ENCODE data around the gene MAN2C1. TPM values are rescaled to one million over a fixed set of nuclear protein-coding genes. Genes with fewer than 3 reads are reported as not detected.
"Not testable (repeated sequence)": the region's sequence is repeated elsewhere in the genome, so short reads cannot be mapped to it uniquely, and the experiment has no call there.

Gene MAN2C1
- total and polyA plus RNA-seq, 2 donors (not counting 1 experiment from before 2014, with no cell fraction given), result 186 to 229 TPM

- H3K9me3 Mint-ChIP-seq (ENCODE audit: insufficient read depth), result no peaks in the 10 kb centered on the region
- peak overlapping the region; percentile 92 for H3K9ac ChIP-seq (ENCODE audit: low read length)
- H3K27ac Mint-ChIP-seq, result peak overlapping the region; percentile 90
- intact Hi-C loops (cut with micrococcal nuclease), result no loop called here
- peak overlapping the region; percentile 34 to 93 (median 83) for H3K4me3 ChIP-seq (ENCODE audit: control extremely low read depth in 1 of 5, extremely low read depth in 1 of 5, insufficient read depth in 1 of 5, low read depth in 2 of 5, low read length in 4 of 5)
- peaks cover 0 to 8% of the 10 kb centered on the region in 2 experiments for H3K36me3 ChIP-seq (replicated peaks in 1 of 2; ENCODE audit: control extremely low read depth in 1 of 2, control insufficient read depth in 1 of 2, extremely low read depth in 1 of 2, insufficient read depth in 2 of 2, low read length in 1 of 2)
- H3K4me1 Mint-ChIP-seq, result peaks cover 18% of the 10 kb centered on the region
- TF ChIP-seq CTCF (IDR thresholded peaks at IDR 0.05) (no peak), EZH2 (IDR thresholded peaks at IDR 0.05; ENCODE audit: borderline replicate concordance, insufficient read depth, low read depth, low read length, poor library complexity, severe bottlenecking) (no peak)
- H2AFZ ChIP-seq (ENCODE audit: insufficient read depth, low read depth, low read length, poor library complexity, severe bottlenecking), result peak overlapping the region; percentile 93
- CTCF ChIA-PET, result interaction anchor here (1.0 to 2.7 kb wide), 3 partner anchors 33 to 292 kb away, joined by 3 to 13 read pairs (median 4); partner anchors contain the start of gene MAN2C1
- no peaks in the 10 kb centered on the region for H3K79me2 ChIP-seq (ENCODE audit: control insufficient read depth, insufficient read depth, low read length)
- DNase-seq (no peak), ATAC-seq (ENCODE audit: low read depth) (no peak)
- H3K4me2 ChIP-seq (replicated peaks; ENCODE audit: low read depth, low read length, poor library complexity, severe bottlenecking), result peak overlapping the region; percentile 95
- peak overlapping the region; percentile 96 for H3K4me3 Mint-ChIP-seq
- H3K4me1 ChIP-seq (ENCODE audit: control insufficient read depth in 2 of 2, insufficient read depth in 2 of 2, low read length in 2 of 2), result peaks cover 9 to 16% of the 10 kb centered on the region in 2 donors
- no peak overlapping the region for H3K27ac ChIP-seq (ENCODE audit: low read length in 2 of 2)
- POLR2A ChIA-PET, result interaction anchor here (0.6 to 1.9 kb wide), 3 partner anchors 12 to 664 kb away, joined by 4 to 12 read pairs (median 4); partner anchors contain the start of gene NEIL1
- WGBS (ENCODE audit: insufficient coverage), result 0% methylated on average over 1 of the region's 3 CpGs
- H3K9me3 ChIP-seq (ENCODE audit: control extremely low read depth in 1 of 3, control insufficient read depth in 2 of 3, insufficient read depth in 1 of 3, low read length in 2 of 3), result no peaks in the 10 kb centered on the region
- H3K27me3 Mint-ChIP-seq, result peaks cover 4% of the 10 kb centered on the region
- H3K27me3 ChIP-seq (replicated peaks in 1 of 4; ENCODE audit: control extremely low read depth in 1 of 4, control insufficient read depth in 3 of 4, insufficient read depth in 4 of 4, low read length in 3 of 4), result no peaks in the 10 kb centered on the region
- H4K20me1 ChIP-seq (ENCODE audit: control insufficient read depth, insufficient read depth, low read length, poor library complexity, severe bottlenecking), result no peaks in the 10 kb centered on the region
Observed at GRCh38 chr15:75335313-75335704, 33.1 kb downstream of the MAN2C1 start.

- intact Hi-C loops (cut with micrococcal nuclease); ATAC-seq (ENCODE audit: low read depth); H3K4me3 ChIP-seq (ENCODE audit: control extremely low read depth in 1 of 5, extremely low read depth in 1 of 5, insufficient read depth in 1 of 5, low read depth in 2 of 5, low read length in 4 of 5); H3K36me3 ChIP-seq (replicated peaks in 1 of 2; ENCODE audit: control extremely low read depth in 1 of 2, control insufficient read depth in 1 of 2, extremely low read depth in 1 of 2, insufficient read depth in 2 of 2, low read length in 1 of 2); H2AFZ ChIP-seq (ENCODE audit: insufficient read depth, low read depth, low read length, poor library complexity, severe bottlenecking); H3K27ac Mint-ChIP-seq; H3K4me2 ChIP-seq (replicated peaks; ENCODE audit: low read depth, low read length, poor library complexity, severe bottlenecking); H4K20me1 ChIP-seq (ENCODE audit: control insufficient read depth, insufficient read depth, low read length, poor library complexity, severe bottlenecking); H3K79me2 ChIP-seq (ENCODE audit: control insufficient read depth, insufficient read depth, low read length); H3K27ac ChIP-seq (ENCODE audit: low read length in 2 of 2); H3K9ac ChIP-seq (ENCODE audit: low read length); H3K27me3 ChIP-seq (replicated peaks in 1 of 4; ENCODE audit: control extremely low read depth in 1 of 4, control insufficient read depth in 3 of 4, insufficient read depth in 4 of 4, low read length in 3 of 4); H3K9me3 ChIP-seq (ENCODE audit: control extremely low read depth in 1 of 3, control insufficient read depth in 2 of 3, insufficient read depth in 1 of 3, low read length in 2 of 3); DNase-seq; H3K9me3 Mint-ChIP-seq (ENCODE audit: insufficient read depth); H3K4me3 Mint-ChIP-seq; H3K27me3 Mint-ChIP-seq: not testable (repeated sequence)
- H3K4me1 ChIP-seq (ENCODE audit: control insufficient read depth in 2 of 2, insufficient read depth in 2 of 2, low read length in 2 of 2), result peaks cover 9 to 16% of the 10 kb centered on the region in 2 donors
- peaks cover 18% of the 10 kb centered on the region for H3K4me1 Mint-ChIP-seq
- POLR2A ChIA-PET, result interaction anchor here (0.6 kb wide), 1 partner anchor 118 kb away, joined by 8 read pairs; the partner anchor contains the start of gene SIN3A
- 59% methylated on average over 10 of the region's 15 CpGs for WGBS (ENCODE audit: insufficient coverage)
- CTCF ChIA-PET, result interaction anchor here (0.6 to 2.7 kb wide), 2 partner anchors 34 to 42 kb away, joined by 4 to 13 read pairs; partner anchors contain the start of gene MAN2C1
Observed at GRCh38 chr15:75333654-75334419, 34.6 kb downstream of the MAN2C1 start.

- H3K4me1 Mint-ChIP-seq, result peaks cover 17% of the 10 kb centered on the region
- H3K36me3 ChIP-seq (replicated peaks in 1 of 2; ENCODE audit: control extremely low read depth in 1 of 2, control insufficient read depth in 1 of 2, extremely low read depth in 1 of 2, insufficient read depth in 2 of 2, low read length in 1 of 2), result not testable (repeated sequence)
Observed at GRCh38 chr15:75332093-75332492, 36.3 kb downstream of the MAN2C1 start.

More at GRCh38 chr15:75332093-75332492, 36.3 kb downstream of the MAN2C1 start:
- H3K27me3 ChIP-seq (replicated peaks in 1 of 4; ENCODE audit: control extremely low read depth in 1 of 4, control insufficient read depth in 3 of 4, insufficient read depth in 4 of 4, low read length in 3 of 4); H3K9ac ChIP-seq (ENCODE audit: low read length); intact Hi-C loops (cut with micrococcal nuclease); ATAC-seq (ENCODE audit: low read depth); H3K27ac Mint-ChIP-seq; DNase-seq; H3K4me2 ChIP-seq (replicated peaks; ENCODE audit: low read depth, low read length, poor library complexity, severe bottlenecking); H2AFZ ChIP-seq (ENCODE audit: insufficient read depth, low read depth, low read length, poor library complexity, severe bottlenecking); H3K9me3 Mint-ChIP-seq (ENCODE audit: insufficient read depth); H3K27ac ChIP-seq (ENCODE audit: low read length in 2 of 2); H3K4me3 ChIP-seq (ENCODE audit: control extremely low read depth in 1 of 5, extremely low read depth in 1 of 5, insufficient read depth in 1 of 5, low read depth in 2 of 5, low read length in 4 of 5); POLR2A ChIA-PET; H3K9me3 ChIP-seq (ENCODE audit: control extremely low read depth in 1 of 3, control insufficient read depth in 2 of 3, insufficient read depth in 1 of 3, low read length in 2 of 3); H4K20me1 ChIP-seq (ENCODE audit: control insufficient read depth, insufficient read depth, low read length, poor library complexity, severe bottlenecking); CTCF ChIA-PET; H3K79me2 ChIP-seq (ENCODE audit: control insufficient read depth, insufficient read depth, low read length); H3K27me3 Mint-ChIP-seq; H3K4me3 Mint-ChIP-seq: not testable (repeated sequence)
- peaks cover 9 to 16% of the 10 kb centered on the region in 2 donors for H3K4me1 ChIP-seq (ENCODE audit: control insufficient read depth in 2 of 2, insufficient read depth in 2 of 2, low read length in 2 of 2)
- WGBS (ENCODE audit: insufficient coverage), result 93% methylated on average over 2 of the region's 7 CpGs

Data from B cell (primary cell).